ENCODE measurements around the gene DISP2.

Gene DISP2

DNA sequence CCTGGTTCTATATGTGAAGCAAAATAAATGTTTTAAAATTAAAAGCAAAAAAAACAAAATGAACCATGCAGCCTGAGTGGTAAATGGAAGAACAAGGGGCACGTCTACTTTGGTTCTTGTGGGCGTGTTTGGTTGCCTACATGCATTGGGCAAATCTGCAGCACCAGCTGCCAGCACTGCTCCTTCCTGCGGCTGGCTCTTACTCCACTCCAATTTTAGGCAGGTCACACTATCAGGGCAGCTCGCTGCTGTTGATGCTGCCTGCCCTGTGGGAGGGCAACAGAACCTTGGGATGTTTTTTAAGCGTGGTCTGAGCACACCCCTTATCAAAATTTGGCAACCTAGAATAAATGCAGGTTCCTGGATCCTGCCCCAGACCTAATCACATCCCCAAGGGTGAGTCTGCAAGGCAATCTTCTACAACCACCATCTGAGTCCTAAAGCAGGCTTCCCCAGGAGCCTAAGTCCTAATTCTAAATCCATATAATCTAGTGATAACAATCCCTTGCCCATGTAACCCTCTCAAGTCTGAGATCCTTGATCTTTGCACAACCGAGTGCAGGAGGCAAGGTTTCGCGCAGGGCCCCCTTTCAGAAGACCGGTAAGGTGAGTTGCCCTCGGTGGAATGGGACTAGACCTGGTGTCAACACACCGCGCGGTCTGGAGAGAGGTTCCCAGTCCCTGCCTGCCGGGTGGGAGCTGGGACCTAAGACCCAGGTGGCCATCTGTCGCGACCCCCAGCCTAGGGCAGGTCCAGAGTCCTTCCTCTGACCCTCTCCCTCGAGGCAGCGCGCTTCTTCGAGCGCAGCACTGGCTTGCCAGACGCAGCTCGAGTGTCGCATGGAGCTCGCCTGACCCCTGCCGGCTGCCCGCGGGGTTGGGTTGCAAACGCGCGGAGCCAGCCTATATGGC is 63.5 kb downstream of the DISP2 start:
- Histone ChIP-seq H3K9me3 (ENCODE audit: insufficient read depth, low read length, severe bottlenecking) (no peaks in the 10 kb centered on the region), H3K36me3 (ENCODE audit: insufficient read depth, low read length) (peaks cover 13% of the 10 kb centered on the region), H3K27ac (ENCODE audit: low read length) (no peak overlapping the region), H3K9ac (ENCODE audit: low read depth, low read length) (no peak overlapping the region), H3K4me3 (ENCODE audit: low read depth in 1 of 2, low read length in 2 of 2) (no peak overlapping the region), H3K4me1 (ENCODE audit: insufficient read depth, low read length) (peaks cover 3% of the 10 kb centered on the region; the same call in 1 of the 2 replicates), H4K20me1 (ENCODE audit: insufficient read depth, low read length) (no peaks in the 10 kb centered on the region), H3K27me3 (ENCODE audit: insufficient read depth, low read length, poor library complexity) (no peaks in the 10 kb centered on the region), H3K4me2 (ENCODE audit: insufficient read depth, low read length) (peak overlapping the region; percentile 42), H3K79me2 (ENCODE audit: insufficient read depth, low read length) (no peaks in the 10 kb centered on the region), H2AFZ (ENCODE audit: low read depth, low read length) (no peak overlapping the region)
- peak; percentile 84 for TF ChIP-seq CTCF (IDR thresholded peaks at IDR 0.05; ENCODE audit: borderline replicate concordance, extremely low read depth, low read length, poor library complexity, severe bottlenecking)
- no peak for TF ChIP-seq EZH2 (IDR thresholded peaks at IDR 0.05; ENCODE audit: borderline replicate concordance, low read depth, low read length, severe bottlenecking)
- ATAC-seq (ENCODE audit: insufficient read depth, low read depth) (peak; percentile 96), DNase-seq (peak; percentile 74)

DNA sequence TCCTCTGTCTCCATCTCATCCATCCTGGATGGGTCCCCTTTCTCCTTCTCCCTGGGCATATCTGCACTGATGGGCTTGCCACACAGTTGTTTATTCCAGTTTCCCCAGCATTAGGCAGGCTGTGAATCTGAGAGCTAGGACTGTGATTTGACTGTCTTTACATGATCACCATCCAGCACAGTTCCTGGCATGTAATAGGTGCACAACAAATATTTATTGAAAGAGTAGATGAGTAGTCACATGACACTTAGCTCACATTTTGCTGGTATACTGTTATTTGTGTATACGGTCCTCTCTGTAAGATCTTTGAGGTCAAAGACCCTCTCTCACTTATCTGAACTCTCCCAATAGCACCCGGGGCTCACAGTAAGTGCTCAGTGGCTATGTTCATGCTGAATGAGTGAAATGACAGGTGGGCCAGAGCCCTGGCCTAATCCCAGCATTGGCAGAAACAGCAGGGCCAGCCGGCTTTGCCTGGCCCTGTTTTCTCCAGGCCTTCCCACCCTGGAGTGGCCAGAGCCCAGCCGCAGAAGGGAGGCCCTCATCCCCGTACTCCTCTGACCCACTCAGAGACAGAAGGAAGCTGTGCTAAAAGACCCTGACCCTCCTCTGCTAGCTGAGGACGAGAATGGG is 66.6 kb downstream of the DISP2 start:
- Histone ChIP-seq H3K4me2 (ENCODE audit: insufficient read depth, low read length) (no peak overlapping the region), H3K79me2 (ENCODE audit: insufficient read depth, low read length) (no peaks in the 10 kb centered on the region), H2AFZ (ENCODE audit: low read depth, low read length) (no peak overlapping the region), H3K4me1 (ENCODE audit: insufficient read depth, low read length) (peaks cover 3% of the 10 kb centered on the region; the same call in 1 of the 2 replicates), H3K27me3 (ENCODE audit: insufficient read depth, low read length, poor library complexity) (no peaks in the 10 kb centered on the region), H3K9ac (ENCODE audit: low read depth, low read length) (no peak overlapping the region), H3K27ac (ENCODE audit: low read length) (no peak overlapping the region), H4K20me1 (ENCODE audit: insufficient read depth, low read length) (no peaks in the 10 kb centered on the region), H3K36me3 (ENCODE audit: insufficient read depth, low read length) (no peaks in the 10 kb centered on the region), H3K9me3 (ENCODE audit: insufficient read depth, low read length, severe bottlenecking) (no peaks in the 10 kb centered on the region), H3K4me3 (ENCODE audit: low read depth in 1 of 2, low read length in 2 of 2) (no peak overlapping the region)
- TF ChIP-seq CTCF (IDR thresholded peaks at IDR 0.05; ENCODE audit: borderline replicate concordance, extremely low read depth, low read length, poor library complexity, severe bottlenecking) = no peak
- no peak for TF ChIP-seq EZH2 (IDR thresholded peaks at IDR 0.05; ENCODE audit: borderline replicate concordance, low read depth, low read length, severe bottlenecking)
- ATAC-seq (ENCODE audit: insufficient read depth, low read depth) (no peak), DNase-seq (no peak)

- no peak overlapping the region for H3K27ac ChIP-seq (ENCODE audit: low read length)
- no peak for DNase-seq
- H2AFZ ChIP-seq (ENCODE audit: low read depth, low read length) = no peak overlapping the region
- no peak overlapping the region for H3K9ac ChIP-seq (ENCODE audit: low read depth, low read length)
- H4K20me1 ChIP-seq (ENCODE audit: insufficient read depth, low read length) = no peaks in the 10 kb centered on the region
- no peaks in the 10 kb centered on the region for H3K9me3 ChIP-seq (ENCODE audit: insufficient read depth, low read length, severe bottlenecking)
- peaks cover 3% of the 10 kb centered on the region; the same call in 1 of the 2 replicates for H3K4me1 ChIP-seq (ENCODE audit: insufficient read depth, low read length)
- H3K4me3 ChIP-seq (ENCODE audit: low read depth in 1 of 2, low read length in 2 of 2) = no peak overlapping the region
- no peaks in the 10 kb centered on the region for H3K36me3 ChIP-seq (ENCODE audit: insufficient read depth, low read length)
- H3K27me3 ChIP-seq (ENCODE audit: insufficient read depth, low read length, poor library complexity) = no peaks in the 10 kb centered on the region
- no peaks in the 10 kb centered on the region for H3K79me2 ChIP-seq (ENCODE audit: insufficient read depth, low read length)
- ATAC-seq (ENCODE audit: insufficient read depth, low read depth) = no peak
- no peak overlapping the region for H3K4me2 ChIP-seq (ENCODE audit: insufficient read depth, low read length)
- no peak for TF ChIP-seq CTCF (IDR thresholded peaks at IDR 0.05; ENCODE audit: borderline replicate concordance, extremely low read depth, low read length, poor library complexity, severe bottlenecking)
- no peak for TF ChIP-seq EZH2 (IDR thresholded peaks at IDR 0.05; ENCODE audit: borderline replicate concordance, low read depth, low read length, severe bottlenecking)
These were observed 67.7 kb downstream of the DISP2 start for GRCh38 chr15:40425681-40426080.
